ENCODE results near the gene DGKB. TPM values are rescaled to one million over a fixed set of nuclear protein-coding genes. Genes with fewer than 3 reads are reported as not detected.

DGKB gene
- total RNA-seq, 1 donor from 2014 or later: not detected

GRCh38 chr7:14841086-14841485 lies 61.5 kb downstream of the DGKB start:
- Histone ChIP-seq H3K27ac (no peak overlapping the region), H3K9me3 (no peaks in the 10 kb centered on the region), H3K27me3 (no peaks in the 10 kb centered on the region), H3K4me3 (no peak overlapping the region), H3K4me1 (no peaks in the 10 kb centered on the region), H3K36me3 (no peaks in the 10 kb centered on the region)
- intact Hi-C loops (cut with DNase I): no loop called here
- no peak for DNase-seq (ENCODE audit: low spot score in 2 of 2)
- TF ChIP-seq CTCF (IDR thresholded peaks at IDR 0.05): no peak

GRCh38 chr7:14839307-14839706 lies 63.2 kb downstream of the DGKB start:
- Histone ChIP-seq H3K4me3 (no peak overlapping the region), H3K4me1 (no peaks in the 10 kb centered on the region), H3K27ac (no peak overlapping the region), H3K27me3 (no peaks in the 10 kb centered on the region), H3K36me3 (no peaks in the 10 kb centered on the region), H3K9me3 (no peaks in the 10 kb centered on the region)
- intact Hi-C loops (cut with DNase I): no loop called here
- no peak for DNase-seq (ENCODE audit: low spot score in 2 of 2)
- TF ChIP-seq CTCF (IDR thresholded peaks at IDR 0.05): no peak

- H3K27me3 ChIP-seq: no peaks in the 10 kb centered on the region
- H3K4me3 ChIP-seq: no peak overlapping the region
- no peak for DNase-seq (ENCODE audit: low spot score in 2 of 2)
- H3K36me3 ChIP-seq: no peaks in the 10 kb centered on the region
- no peaks in the 10 kb centered on the region for H3K4me1 ChIP-seq
- intact Hi-C loops (cut with DNase I): no loop called here
- H3K9me3 ChIP-seq: no peaks in the 10 kb centered on the region
- H3K27ac ChIP-seq: no peak overlapping the region
- no peak for TF ChIP-seq CTCF (IDR thresholded peaks at IDR 0.05)
Observed at GRCh38 chr7:14837216-14837615, 65.3 kb downstream of the DGKB start.

GRCh38 chr7:14836571-14837189 lies 65.9 kb downstream of the DGKB start:
- Histone ChIP-seq H3K27ac (no peak overlapping the region), H3K4me1 (no peaks in the 10 kb centered on the region), H3K4me3 (no peak overlapping the region), H3K36me3 (no peaks in the 10 kb centered on the region), H3K27me3 (no peaks in the 10 kb centered on the region), H3K9me3 (no peaks in the 10 kb centered on the region)
- DNase-seq (ENCODE audit: low spot score in 2 of 2): no peak
- intact Hi-C loops (cut with DNase I): no loop called here
- TF ChIP-seq CTCF (IDR thresholded peaks at IDR 0.05): no peak

GRCh38 chr7:14836006-14836405 lies 66.5 kb downstream of the DGKB start:
- H3K36me3 ChIP-seq: no peaks in the 10 kb centered on the region
- intact Hi-C loops (cut with DNase I): no loop called here
- H3K4me1 ChIP-seq: no peaks in the 10 kb centered on the region
- no peak for TF ChIP-seq CTCF (IDR thresholded peaks at IDR 0.05)
- no peak for DNase-seq (ENCODE audit: low spot score in 2 of 2)
- H3K27ac ChIP-seq: no peak overlapping the region
- H3K4me3 ChIP-seq: no peak overlapping the region
- H3K27me3 ChIP-seq: no peaks in the 10 kb centered on the region
- no peaks in the 10 kb centered on the region for H3K9me3 ChIP-seq

GRCh38 chr7:14835384-14835783 lies 67.2 kb downstream of the DGKB start:
- Histone ChIP-seq H3K4me1 (no peaks in the 10 kb centered on the region), H3K36me3 (no peaks in the 10 kb centered on the region), H3K27me3 (no peaks in the 10 kb centered on the region), H3K4me3 (no peak overlapping the region), H3K9me3 (no peaks in the 10 kb centered on the region), H3K27ac (no peak overlapping the region)
- intact Hi-C loops (cut with DNase I): no loop called here
- no peak for DNase-seq (ENCODE audit: low spot score in 2 of 2)
- TF ChIP-seq CTCF (IDR thresholded peaks at IDR 0.05): no peak

All from ascending aorta (tissue), 2 donors.